Neural crest cell (in vitro differentiated cells): ENCODE results near the gene DLEC1. TPM values are rescaled to one million over a fixed set of nuclear protein-coding genes. Genes with fewer than 3 reads are reported as not detected.

Source experiments
- DNase-seq: peaks from one replicate; pipeline ENCODE4 v3.0.0; 2021; ENCODE audit warnings: low read depth, mixed read lengths, low spot score
- H3K27ac Mint-ChIP-seq: one replicate; pipeline ENCODE4 v1.8.0; 2021; ENCODE audit warnings: mild to moderate bottlenecking, mixed read lengths; ENCODE audit not compliant: unreplicated experiment
- H3K27me3 Mint-ChIP-seq: 2 replicates; pipeline ENCODE4 v1.8.0; 2021; ENCODE audit warnings: low read depth, mild to moderate bottlenecking, mixed read lengths
- H3K36me3 Mint-ChIP-seq: 2 replicates; pipeline ENCODE4 v1.8.0; 2021; ENCODE audit warnings: low read depth, mild to moderate bottlenecking, mixed read lengths
- H3K4me1 Mint-ChIP-seq: 2 replicates; pipeline ENCODE4 v1.8.0; 2021; ENCODE audit warnings: mixed read lengths
- H3K4me3 Mint-ChIP-seq: one replicate; pipeline ENCODE4 v1.8.0; 2021; ENCODE audit warnings: mild to moderate bottlenecking, mixed read lengths
- H3K9me3 Mint-ChIP-seq: 2 replicates; pipeline ENCODE4 v1.8.0; 2021; ENCODE audit warnings: mixed read lengths
- total RNA-seq: library from RNA; stranded (reverse); gene quantifications from 2 replicates; pipeline ENCODE4 v1.2.1, GENCODE V29; 2021
- TF ChIP-seq, protein P1 (sequence below): fragments of 200-600 bp; sonication (generic); conservative IDR thresholded peaks from 2 replicates; pipeline ENCODE4 v1.5.0; 2021; ENCODE audit warnings: antibody characterized with exemption, mild to moderate bottlenecking

DLEC1 gene
- total RNA-seq, 1 donor from 2014 or later, result 1.3 TPM

DNA sequence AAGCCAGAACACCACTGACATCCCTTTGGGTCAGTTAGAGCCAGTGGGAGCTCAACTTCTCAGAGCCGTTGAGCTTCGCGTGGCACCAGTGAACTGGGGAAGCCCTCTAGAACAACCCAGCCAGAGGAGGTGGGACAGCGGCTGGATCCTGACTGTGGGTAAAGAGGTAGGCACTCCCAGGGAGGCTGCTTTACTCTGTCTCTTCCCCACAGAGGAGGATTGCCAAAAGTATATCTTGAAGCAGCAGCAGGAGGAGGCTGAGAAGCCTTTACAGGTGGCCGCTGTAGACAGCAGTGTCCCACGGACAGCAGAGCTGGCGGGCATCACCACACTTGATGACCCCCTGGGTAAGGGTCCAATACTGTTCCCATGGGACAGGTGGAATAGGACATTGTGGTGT is 100.6 kb downstream of the DLEC1 start:
- TF ChIP-seq, protein P1, sequence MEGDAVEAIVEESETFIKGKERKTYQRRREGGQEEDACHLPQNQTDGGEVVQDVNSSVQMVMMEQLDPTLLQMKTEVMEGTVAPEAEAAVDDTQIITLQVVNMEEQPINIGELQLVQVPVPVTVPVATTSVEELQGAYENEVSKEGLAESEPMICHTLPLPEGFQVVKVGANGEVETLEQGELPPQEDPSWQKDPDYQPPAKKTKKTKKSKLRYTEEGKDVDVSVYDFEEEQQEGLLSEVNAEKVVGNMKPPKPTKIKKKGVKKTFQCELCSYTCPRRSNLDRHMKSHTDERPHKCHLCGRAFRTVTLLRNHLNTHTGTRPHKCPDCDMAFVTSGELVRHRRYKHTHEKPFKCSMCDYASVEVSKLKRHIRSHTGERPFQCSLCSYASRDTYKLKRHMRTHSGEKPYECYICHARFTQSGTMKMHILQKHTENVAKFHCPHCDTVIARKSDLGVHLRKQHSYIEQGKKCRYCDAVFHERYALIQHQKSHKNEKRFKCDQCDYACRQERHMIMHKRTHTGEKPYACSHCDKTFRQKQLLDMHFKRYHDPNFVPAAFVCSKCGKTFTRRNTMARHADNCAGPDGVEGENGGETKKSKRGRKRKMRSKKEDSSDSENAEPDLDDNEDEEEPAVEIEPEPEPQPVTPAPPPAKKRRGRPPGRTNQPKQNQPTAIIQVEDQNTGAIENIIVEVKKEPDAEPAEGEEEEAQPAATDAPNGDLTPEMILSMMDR, result no peak
- Mint-ChIP-seq H3K9me3 (no peaks in the 10 kb centered on the region), H3K36me3 (peaks cover 5% of the 10 kb centered on the region), H3K27me3 (no peaks in the 10 kb centered on the region), H3K27ac (no peak overlapping the region), H3K4me1 (peaks cover 49% of the 10 kb centered on the region), H3K4me3 (peak overlapping the region; percentile 97)
- no peak for DNase-seq

- H3K27ac Mint-ChIP-seq, result peak overlapping the region; percentile 35
- H3K27me3 Mint-ChIP-seq, result no peaks in the 10 kb centered on the region
- H3K9me3 Mint-ChIP-seq, result no peaks in the 10 kb centered on the region
- DNase-seq, result no peak
- H3K4me3 Mint-ChIP-seq, result peak overlapping the region; percentile 85
- peaks cover 5% of the 10 kb centered on the region for H3K36me3 Mint-ChIP-seq
- TF ChIP-seq, protein P1, result no peak
- peaks cover 43% of the 10 kb centered on the region for H3K4me1 Mint-ChIP-seq
These were observed 101.5 kb downstream of the DLEC1 start for GRCh38 chr3:38140326-38141172.

GRCh38 chr3:38141173-38141951 is 102.4 kb downstream of the DLEC1 start:
- Mint-ChIP-seq H3K4me1 (peaks cover 34% of the 10 kb centered on the region), H3K36me3 (peaks cover 5% of the 10 kb centered on the region), H3K27me3 (no peaks in the 10 kb centered on the region), H3K27ac (no peak overlapping the region), H3K9me3 (peaks cover 3% of the 10 kb centered on the region), H3K4me3 (peak overlapping the region; percentile 85)
- TF ChIP-seq, protein P1, result no peak
- no peak for DNase-seq

DNA sequence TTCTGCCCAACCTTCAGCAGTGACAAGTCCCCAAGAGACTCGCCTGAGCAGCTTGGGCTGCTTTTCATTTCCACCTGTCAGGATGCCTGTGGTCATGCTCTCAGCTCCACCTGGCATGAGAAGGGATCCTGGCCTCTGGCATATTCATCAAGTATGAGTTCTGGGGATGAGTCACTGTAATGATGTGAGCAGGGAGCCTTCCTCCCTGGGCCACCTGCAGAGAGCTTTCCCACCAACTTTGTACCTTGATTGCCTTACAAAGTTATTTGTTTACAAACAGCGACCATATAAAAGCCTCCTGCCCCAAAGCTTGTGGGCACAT is 102.9 kb downstream of the DLEC1 start:
- peak overlapping the region; percentile 76 for H3K4me3 Mint-ChIP-seq
- DNase-seq, result no peak
- peaks cover 5% of the 10 kb centered on the region for H3K36me3 Mint-ChIP-seq
- H3K9me3 Mint-ChIP-seq, result peaks cover 3% of the 10 kb centered on the region
- no peaks in the 10 kb centered on the region for H3K27me3 Mint-ChIP-seq
- H3K4me1 Mint-ChIP-seq, result peaks cover 32% of the 10 kb centered on the region
- H3K27ac Mint-ChIP-seq, result no peak overlapping the region
- TF ChIP-seq, protein P1, result no peak

DNA sequence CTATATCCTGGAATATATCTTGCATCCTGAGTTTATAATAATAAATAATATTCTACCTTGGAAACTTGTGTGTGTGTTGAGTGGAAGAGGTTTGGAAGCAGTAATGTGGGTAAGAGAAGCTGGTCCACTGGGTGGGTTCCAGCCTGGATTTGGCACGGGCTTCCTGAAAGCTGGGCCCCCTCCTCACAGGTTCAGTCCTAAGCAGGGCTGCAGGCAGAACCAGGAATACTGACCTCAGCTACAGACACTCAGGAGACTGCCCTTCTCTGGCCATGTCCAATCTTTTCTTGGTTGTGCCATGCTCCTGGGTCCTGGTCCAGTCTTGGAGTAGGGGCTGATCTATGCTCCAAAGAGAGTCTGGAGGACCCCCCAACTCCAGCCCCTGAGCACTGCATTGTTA is 104.0 kb downstream of the DLEC1 start:
- Mint-ChIP-seq H3K4me1 (peaks cover 23% of the 10 kb centered on the region), H3K4me3 (peak overlapping the region; percentile 41), H3K27ac (no peak overlapping the region), H3K36me3 (peaks cover 5% of the 10 kb centered on the region), H3K27me3 (no peaks in the 10 kb centered on the region), H3K9me3 (peaks cover 7% of the 10 kb centered on the region)
- TF ChIP-seq, protein P1, result no peak
- no peak for DNase-seq
